ENCODE data around the gene TBCC.

GRCh38 chr6:42714098-42714761, 31.7 kb downstream of the TBCC start:
- no peak for TF ChIP-seq POLR2A (IDR thresholded peaks at IDR 0.05)
- TF ChIP-seq CTCF (IDR thresholded peaks at IDR 0.05): no peak
